Neural cell (in vitro differentiated cells): ENCODE data around the gene KIFAP3.

Experiments used
- CTCF ChIP-seq: fragments of 450-650 bp; IDR thresholded peaks from 2 replicates; pipeline ENCODE4 v1.5.1; 2014; ENCODE audit warnings: antibody characterized with exemption, mild to moderate bottlenecking, moderate library complexity; ENCODE audit not compliant: poor library complexity, severe bottlenecking
- EP300 ChIP-seq: fragments of 450-650 bp; conservative IDR thresholded peaks from 2 replicates; pipeline ENCODE4 v1.6.1; 2014; ENCODE audit warnings: antibody characterized with exemption, mild to moderate bottlenecking, moderate library complexity; ENCODE audit not compliant: poor library complexity, severe bottlenecking
- MXI1 ChIP-seq: fragments of 450-650 bp; conservative IDR thresholded peaks from 2 replicates; pipeline ENCODE4 v1.6.1; 2014; ENCODE audit warnings: antibody characterized with exemption, mild to moderate bottlenecking; ENCODE audit not compliant: poor library complexity, severe bottlenecking
- SMC3 ChIP-seq: fragments of 450-650 bp; conservative IDR thresholded peaks from 2 replicates; pipeline ENCODE4 v1.6.1; 2014; ENCODE audit warnings: antibody characterized with exemption, mild to moderate bottlenecking, moderate library complexity; ENCODE audit not compliant: poor library complexity

DNA sequence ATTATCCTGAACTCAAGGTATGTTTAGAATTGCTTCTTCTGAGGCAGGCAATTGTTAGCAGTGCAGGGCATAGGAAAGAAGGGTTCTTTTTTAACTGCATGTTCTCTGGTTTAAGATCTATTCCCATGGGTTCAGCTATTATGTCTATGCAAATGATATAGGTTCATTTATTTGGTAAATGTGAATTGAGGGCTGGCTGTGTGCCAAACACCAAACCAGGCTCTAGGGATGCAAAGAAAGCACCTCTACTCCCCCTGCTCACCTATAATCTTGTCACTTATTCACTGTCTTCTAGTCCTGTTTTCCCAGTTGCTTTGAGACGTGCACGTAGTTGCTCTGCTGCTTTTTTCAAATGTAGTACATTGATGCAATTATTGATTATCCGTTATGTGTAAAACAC lies 691 bp upstream of the KIFAP3 start:
- TF ChIP-seq CTCF (no peak), EP300 (no peak), MXI1 (no peak), SMC3 (no peak)
